ENCODE data around the gene CHRNB1.

The CHRNB1 gene

GRCh38 chr17:7483255-7484066 is 38.6 kb downstream of the CHRNB1 start (continued):
- peak; percentile 90 for TF ChIP-seq ZNF600 (tag by site-specific recombination; IDR thresholded peaks at IDR 0.05)
- TF ChIP-seq KLF17 (tag by site-specific recombination; IDR thresholded peaks at IDR 0.05) = peak; percentile 80
- no peak for TF ChIP-seq ZNF26 (tag by site-specific recombination; IDR thresholded peaks at IDR 0.05)
- peak; percentile 8 for TF ChIP-seq ZBTB26 (tag by site-specific recombination; optimal IDR thresholded peaks at IDR 0.05)
- peak; percentile 78 for TF ChIP-seq WT1 (tag by site-specific recombination; IDR thresholded peaks at IDR 0.05)
- TF ChIP-seq ZSCAN16 (tag by site-specific recombination; IDR thresholded peaks at IDR 0.05) = no peak
- TF ChIP-seq RBAK (tag by site-specific recombination; IDR thresholded peaks at IDR 0.05) = no peak
- TF ChIP-seq ZFP3 (tag by site-specific recombination; IDR thresholded peaks at IDR 0.05; ENCODE audit: low read depth) = no peak
- peak; percentile 78 for TF ChIP-seq ZNF341 (tag by site-specific recombination; IDR thresholded peaks at IDR 0.05; ENCODE audit: low read depth)
- 0 out of 2 replicates have a peak, but pooled peaks have one; percentile 12 for TF ChIP-seq ZBTB48 (tag by site-specific recombination; IDR thresholded peaks at IDR 0.05)
- no peak for TF ChIP-seq ZNF837 (tag by site-specific recombination; IDR thresholded peaks at IDR 0.05)
- TF ChIP-seq ZNF112 (tag by site-specific recombination; IDR thresholded peaks at IDR 0.05) = no peak
- peak; percentile 74; the same call in 1 of the 2 replicates for TF ChIP-seq ZNF391 (tag by site-specific recombination; IDR thresholded peaks at IDR 0.05; ENCODE audit: borderline replicate concordance, low read depth)
- TF ChIP-seq ZNF148 (tag by site-specific recombination; IDR thresholded peaks at IDR 0.05; ENCODE audit: borderline replicate concordance) = no peak
- no peak for TF ChIP-seq ZIC2 (tag by site-specific recombination; IDR thresholded peaks at IDR 0.05)
- TF ChIP-seq ZNF610 (tag by site-specific recombination; IDR thresholded peaks at IDR 0.05; ENCODE audit: borderline replicate concordance) = 0 out of 2 replicates have a peak, but pooled peaks have one; percentile 47
- TF ChIP-seq ZNF449 (tag by site-specific recombination; IDR thresholded peaks at IDR 0.05) = no peak
- TF ChIP-seq GFI1B (tag by site-specific recombination; IDR thresholded peaks at IDR 0.05) = no peak
- TF ChIP-seq INSM2 (tag by site-specific recombination; IDR thresholded peaks at IDR 0.05) = peak; percentile 40; the same call in 1 of the 2 replicates
- no peak for TF ChIP-seq ZNF169 (tag by site-specific recombination; IDR thresholded peaks at IDR 0.05)
- TF ChIP-seq PRDM6 (tag by site-specific recombination; IDR thresholded peaks at IDR 0.05) = no peak
- TF ChIP-seq ZNF24 (tag by site-specific recombination; IDR thresholded peaks at IDR 0.05) = peak; percentile 58; the same call in 1 of the 2 replicates
- TF ChIP-seq ZBTB8A (tag by site-specific recombination; IDR thresholded peaks at IDR 0.05) = peak; percentile 33; the same call in 1 of the 2 replicates
- TF ChIP-seq ZNF549 (tag by site-specific recombination; IDR thresholded peaks at IDR 0.05) = no peak
- TF ChIP-seq ZNF561 (tag by site-specific recombination; IDR thresholded peaks at IDR 0.05; ENCODE audit: borderline replicate concordance) = 0 out of 2 replicates have a peak, but pooled peaks have one; percentile 52
- no peak for TF ChIP-seq AEBP2 (tag by site-specific recombination; IDR thresholded peaks at IDR 0.05; ENCODE audit: borderline replicate concordance)
